HCT116 (cell line): Measurements from ENCODE around the gene EML2. TPM values are rescaled to one million over a fixed set of nuclear protein-coding genes. Genes with fewer than 3 reads are reported as not detected.

ENCODE experiments used
- ATAC-seq: fragments of 200-7000 bp; cut with Tn5 transposase; 2 replicates; pipeline ENCODE4 v1.9.1; 2020; ENCODE audit warnings: mild to moderate bottlenecking, moderate library complexity
- BruUV-seq: library from RNA; stranded (reverse); fragments of 400-500 nt; replicated peaks from 2 replicates; lab custom pipeline; 2021; lab: Mats Ljungman, UMichigan
- CTCF ChIA-PET: fragments of 300-600 bp; sonication (Branson Sonifier 250); formaldehyde crosslinking; loops from one replicate; lab custom pipeline; 2021; ENCODE audit warnings: antibody characterized with exemption; lab: Charles Lee
- POLR2A ChIA-PET: fragments of 300-600, 350-600 bp; sonication (Branson Sonifier 250); formaldehyde crosslinking; loops from one replicate; lab custom pipeline; 2021; ENCODE audit warnings: antibody characterized with exemption; lab: Charles Lee
- RAD21 ChIA-PET, 2 experiments: fragments of 300-600 bp; sonication (Branson Sonifier 250); formaldehyde crosslinking; loops; one replicate each; lab custom pipeline; 2023; ENCODE audit warnings: low total read pairs in 2 of 2; ENCODE audit not compliant: uncharacterized antibody in 2 of 2, unreplicated experiment in 2 of 2, low non-redundant PET in 1 of 2; lab: Charles Lee
- DNase-seq: peaks from one replicate; pipeline ENCODE4 v3.0.0-alpha.2; 2010; ENCODE audit warnings: low read depth, low spot score
- H2AFZ ChIP-seq: fragments of 200-600 bp; shearing (Covaris generic), sonication (generic); 2 replicates; pipeline ENCODE4 v1.6.1; 2017; ENCODE audit warnings: low read depth, mixed run types, mixed read lengths, antibody characterized with exemption, low read length; ENCODE audit not compliant: poor library complexity, severe bottlenecking
- H3K27ac ChIP-seq: 2 replicates; pipeline ENCODE4 v1.5.1; 2012; ENCODE audit warnings: low read depth, low read length
- H3K27me3 ChIP-seq: fragments of 200-600 bp; sonication (generic); 2 replicates; pipeline ENCODE4 v1.6.1; 2016; ENCODE audit warnings: mixed run types, low read length, mixed read lengths; ENCODE audit not compliant: insufficient read depth
- H3K36me3 ChIP-seq, 2 experiments: fragments of 200-500 bp in 1 of 2; fragments of 200-600 bp in 1 of 2; sonication (Bioruptor generic) in 1 of 2; sonication (generic) in 1 of 2; 2 replicates each; pipeline versions ENCODE4 v1.5.1 to v1.6.1; 2014 to 2016; ENCODE audit warnings: low read length in 2 of 2, inconsistent platforms in 1 of 2, mixed read lengths in 1 of 2, mixed run types in 1 of 2; ENCODE audit not compliant: insufficient read depth in 2 of 2, control insufficient read depth in 1 of 2
- H3K4me1 ChIP-seq, 2 experiments: fragments of 200-600 bp in 1 of 2; sonication (generic) in 1 of 2; 2 replicates each; pipeline versions ENCODE4 v1.5.1 to v1.6.1; 2012 to 2017; ENCODE audit warnings: low read length in 2 of 2, inconsistent platforms in 1 of 2, mild to moderate bottlenecking in 1 of 2, mixed read lengths in 1 of 2, mixed run types in 1 of 2, moderate library complexity in 1 of 2; ENCODE audit not compliant: insufficient read depth in 2 of 2, control insufficient read depth in 1 of 2
- H3K4me2 ChIP-seq: fragments of 200-600 bp; sonication (generic); 2 replicates; pipeline ENCODE4 v1.6.1; 2017; ENCODE audit warnings: mixed run types, low read length, mixed read lengths
- H3K4me3 ChIP-seq, 2 experiments: fragments of 200-600 bp in 1 of 2; sonication (generic) in 1 of 2; replicated peaks in 1 of 2; 2 replicates each; pipeline ENCODE4 v1.5.1; 2011 to 2016; ENCODE audit warnings: low read length in 2 of 2, control low read depth in 1 of 2, low read depth in 1 of 2, mild to moderate bottlenecking in 1 of 2, mixed read lengths in 1 of 2, mixed run types in 1 of 2
- H3K79me2 ChIP-seq: fragments of 200-600 bp; sonication (generic); 2 replicates; pipeline ENCODE4 v1.6.1; 2017; ENCODE audit warnings: mild to moderate bottlenecking, mixed run types, low read length, moderate library complexity, mixed read lengths; ENCODE audit not compliant: insufficient read depth
- H3K9ac ChIP-seq: fragments of 200-600 bp; sonication (generic); 2 replicates; pipeline ENCODE4 v1.6.1; 2016; ENCODE audit warnings: low read length, mixed read lengths
- H3K9me2 ChIP-seq: fragments of 200-600 bp; sonication (generic), shearing (Covaris generic); 2 replicates; pipeline ENCODE4 v1.6.1; 2017; ENCODE audit warnings: mixed run types, mild to moderate bottlenecking, moderate library complexity; ENCODE audit not compliant: insufficient read depth
- H3K9me3 ChIP-seq, 2 experiments: fragments of 200-500 bp in 1 of 2; fragments of 200-600 bp in 1 of 2; sonication (Bioruptor generic) in 1 of 2; sonication (generic) in 1 of 2; 2 replicates each; pipeline ENCODE4 v1.6.1; 2014 to 2017; ENCODE audit warnings: low read length in 2 of 2, mixed read lengths in 2 of 2, inconsistent platforms in 1 of 2, low read depth in 1 of 2, mild to moderate bottlenecking in 1 of 2, mixed run types in 1 of 2, moderate library complexity in 1 of 2; ENCODE audit not compliant: control insufficient read depth in 1 of 2, insufficient read depth in 1 of 2
- H4K20me1 ChIP-seq: fragments of 200-600 bp; sonication (generic), shearing (Covaris generic); 2 replicates; pipeline ENCODE4 v1.6.1; 2017; ENCODE audit warnings: mixed run types, mild to moderate bottlenecking, moderate library complexity; ENCODE audit not compliant: insufficient read depth
- EGR1 ChIP-seq: IDR thresholded peaks from 2 replicates; pipeline ENCODE4 v1.6.1; 2012; ENCODE audit warnings: low read depth
- FOSL1 ChIP-seq: IDR thresholded peaks from 2 replicates; pipeline ENCODE4 v1.6.1; 2012; ENCODE audit warnings: low read depth
- MAX ChIP-seq: IDR thresholded peaks from 2 replicates; pipeline ENCODE4 v1.6.1; 2012
- POLR2A ChIP-seq: IDR thresholded peaks from 2 replicates; pipeline ENCODE4 v1.7.0; 2011; ENCODE audit warnings: borderline replicate concordance; ENCODE audit not compliant: insufficient read depth, insufficient read length; ENCODE audit errors: extremely low read depth
- POLR2AphosphoS5 ChIP-seq: IDR thresholded peaks from 2 replicates; pipeline ENCODE4 v1.6.1; 2011; ENCODE audit warnings: mild to moderate bottlenecking, low read depth, low read length, moderate library complexity
- SP1 ChIP-seq: IDR thresholded peaks from 2 replicates; pipeline ENCODE4 v1.6.1; 2012; ENCODE audit warnings: low read depth
- YY1 ChIP-seq: IDR thresholded peaks from 2 replicates; pipeline ENCODE4 v1.6.1; 2011; ENCODE audit warnings: low read length, low read depth, moderate library complexity, mild to moderate bottlenecking; ENCODE audit not compliant: insufficient replicate concordance; ENCODE audit errors: extremely low read depth
- ZFX ChIP-seq: fragments of 450-650 bp; IDR thresholded peaks from 2 replicates; pipeline ENCODE4 v1.6.1; 2017
- ZNF274 ChIP-seq: fragments of 200-500 bp; sonication (Bioruptor generic); IDR thresholded peaks from 2 replicates; pipeline ENCODE4 v1.6.1; 2014; ENCODE audit warnings: mild to moderate bottlenecking, low read depth, low read length, inconsistent platforms
- intact Hi-C: fragments of 100-400 bp; cut with micrococcal nuclease; formaldehyde crosslinking; loops from 2 replicates; pipeline ENCODE4 v1.10.0; 2022
- total RNA-seq: library from RNA; stranded (reverse); gene quantifications from one replicate; pipeline ENCODE4 v1.2.1, GENCODE V29; 2021; ENCODE audit not compliant: unreplicated experiment

EML2 gene
- total RNA-seq, 1 experiment from 2014 or later, result 131 TPM

DNA sequence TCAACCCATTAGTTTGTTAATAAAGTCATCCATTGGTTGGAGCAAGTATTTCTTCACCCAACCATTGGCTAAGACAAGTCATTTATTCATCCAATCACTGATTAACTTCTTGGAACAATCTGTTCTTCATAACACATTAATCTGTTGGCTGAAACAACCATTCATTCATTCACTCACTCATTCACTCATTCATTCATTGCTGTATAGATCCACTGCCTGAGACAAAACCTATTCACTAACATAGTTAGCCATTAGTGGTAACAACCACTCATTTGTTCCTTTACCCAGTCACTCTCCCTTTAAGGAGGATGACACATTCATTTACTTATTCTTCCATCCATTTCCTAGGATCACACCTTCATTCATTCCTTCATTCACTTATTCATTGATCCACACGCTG, 15.2 kb downstream of the EML2 start:
- H3K4me2 ChIP-seq, result no peak overlapping the region
- no peaks in the 10 kb centered on the region for H3K4me1 ChIP-seq
- H4K20me1 ChIP-seq, result no peaks in the 10 kb centered on the region
- H3K4me3 ChIP-seq, result no peak overlapping the region
- DNase-seq (no peak), ATAC-seq (no peak)
- ChIA-PET RAD21 (no interaction called here), POLR2A (interaction anchor here (0.8 kb wide), 1 partner anchor 116 kb away, joined by 3 read pairs; no protein-coding TSS in a partner anchor), CTCF (no interaction called here)
- BruUV-seq, result no TSS peak
- H2AFZ ChIP-seq, result no peak overlapping the region
- no peaks in the 10 kb centered on the region for H3K9me3 ChIP-seq
- H3K36me3 ChIP-seq, result peaks cover 13 to 17% of the 10 kb centered on the region in 2 experiments; a peak in 3 of 4 replicates
- H3K27me3 ChIP-seq, result no peaks in the 10 kb centered on the region
- H3K79me2 ChIP-seq, result no peaks in the 10 kb centered on the region
- intact Hi-C loops, result no loop called here
- H3K9me2 ChIP-seq, result no peaks in the 10 kb centered on the region
- TF ChIP-seq MAX, result no peak
- no peak for TF ChIP-seq FOSL1
- TF ChIP-seq POLR2A, result no peak
- TF ChIP-seq EGR1, result no peak
- TF ChIP-seq ZNF274, result no peak
- no peak overlapping the region for H3K27ac ChIP-seq
- no peak overlapping the region for H3K9ac ChIP-seq

DNA sequence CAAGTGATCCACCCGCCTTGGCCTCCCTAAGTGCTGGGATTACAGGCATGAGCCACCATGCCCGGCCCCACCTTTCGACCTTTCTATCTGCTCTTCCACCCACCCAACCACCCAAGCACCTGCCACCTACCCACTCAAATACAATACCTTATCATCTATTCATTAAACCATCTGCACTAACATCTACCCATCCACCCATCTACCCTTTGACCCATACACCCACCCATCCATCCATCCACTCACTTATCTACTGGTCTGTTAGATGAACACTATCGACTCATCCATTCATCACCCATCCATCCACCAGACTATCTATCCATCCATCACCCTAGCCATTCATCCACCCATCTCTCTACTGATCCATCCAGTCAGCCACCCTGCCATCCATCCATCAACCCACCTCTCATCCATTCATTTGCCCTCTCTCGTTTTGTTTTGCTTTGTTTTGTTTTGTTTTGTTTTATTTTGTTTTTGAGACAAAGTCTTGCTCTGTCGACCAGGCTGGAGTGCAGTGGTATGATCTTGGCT, 17.2 kb downstream of the EML2 start:
- BruUV-seq, result no TSS peak
- ChIA-PET RAD21 (no interaction called here), CTCF (no interaction called here), POLR2A (no interaction called here)
- peaks cover 13 to 15% of the 10 kb centered on the region in 2 experiments; a peak in 3 of 4 replicates for H3K36me3 ChIP-seq
- no peaks in the 10 kb centered on the region for H4K20me1 ChIP-seq
- no peak for DNase-seq
- no peak overlapping the region for H3K4me3 ChIP-seq
- H3K9me2 ChIP-seq, result no peaks in the 10 kb centered on the region
- intact Hi-C loops, result no loop called here
- no peak overlapping the region for H2AFZ ChIP-seq
- ATAC-seq, result no peak
- no peak overlapping the region for H3K9ac ChIP-seq
- H3K9me3 ChIP-seq, result no peaks in the 10 kb centered on the region
- no peaks in the 10 kb centered on the region for H3K79me2 ChIP-seq
- H3K4me2 ChIP-seq, result no peak overlapping the region
- no peak overlapping the region for H3K27ac ChIP-seq
- TF ChIP-seq FOSL1 (no peak), POLR2AphosphoS5 (no peak), ZFX (no peak), YY1 (no peak), SP1 (no peak)
- peaks cover 0 to under 1% of the 10 kb centered on the region in 2 experiments; a peak in 1 of 4 replicates for H3K4me1 ChIP-seq
- no peaks in the 10 kb centered on the region for H3K27me3 ChIP-seq
